GM19328 (cell line): ENCODE data around the gene GNPDA2.
"Not testable (repeated sequence)": the region's sequence is repeated elsewhere in the genome, so short reads cannot be mapped to it uniquely, and the experiment has no call there.

Experiments used
- ATAC-seq: cut with Tn5 transposase; IDR thresholded peaks from one replicate; pipeline ENCODE4 v1.9.1; 2021; ENCODE audit warnings: mild to moderate bottlenecking, moderate library complexity; ENCODE audit not compliant: unreplicated experiment

The GNPDA2 gene

GRCh38 chr4:44726038-44726871 is at the start of gene GNPDA2:
GNPDA2 (minus strand) TSS chr4:44726556; CDS start chr4:44722207, 4,349 bp downstream.
- ATAC-seq, result peak; percentile 94

GRCh38 chr4:44772340-44772739 is 46.0 kb upstream of the GNPDA2 start:
- no peak for ATAC-seq

GRCh38 chr4:44771789-44772188 is 45.4 kb upstream of the GNPDA2 start:
- no peak for ATAC-seq

- ATAC-seq, result no peak
These were observed 40.1 kb upstream of the GNPDA2 start for GRCh38 chr4:44766453-44766852.

- ATAC-seq, result no peak
These were observed 38.8 kb upstream of the GNPDA2 start for GRCh38 chr4:44765116-44765515.

DNA sequence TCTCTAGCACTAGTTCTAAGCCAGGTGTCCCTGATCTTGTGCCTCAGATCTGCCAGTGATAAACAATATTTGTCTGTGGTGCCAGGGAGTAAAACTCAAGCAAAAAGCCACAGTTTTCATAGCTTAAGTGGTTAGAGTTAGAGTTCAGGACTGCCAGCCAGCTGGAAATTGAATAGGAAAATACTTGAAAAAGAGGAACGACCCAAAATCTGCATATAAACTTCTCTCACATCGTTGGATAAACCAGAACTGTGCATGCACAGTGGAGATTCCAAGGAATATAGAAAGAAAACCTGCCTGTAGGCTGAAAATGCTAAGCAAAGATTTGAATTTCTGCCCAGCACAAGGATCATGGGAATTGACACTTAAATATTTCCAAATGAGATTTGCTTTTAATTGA is 35.0 kb upstream of the GNPDA2 start:
- ATAC-seq, result no peak

DNA sequence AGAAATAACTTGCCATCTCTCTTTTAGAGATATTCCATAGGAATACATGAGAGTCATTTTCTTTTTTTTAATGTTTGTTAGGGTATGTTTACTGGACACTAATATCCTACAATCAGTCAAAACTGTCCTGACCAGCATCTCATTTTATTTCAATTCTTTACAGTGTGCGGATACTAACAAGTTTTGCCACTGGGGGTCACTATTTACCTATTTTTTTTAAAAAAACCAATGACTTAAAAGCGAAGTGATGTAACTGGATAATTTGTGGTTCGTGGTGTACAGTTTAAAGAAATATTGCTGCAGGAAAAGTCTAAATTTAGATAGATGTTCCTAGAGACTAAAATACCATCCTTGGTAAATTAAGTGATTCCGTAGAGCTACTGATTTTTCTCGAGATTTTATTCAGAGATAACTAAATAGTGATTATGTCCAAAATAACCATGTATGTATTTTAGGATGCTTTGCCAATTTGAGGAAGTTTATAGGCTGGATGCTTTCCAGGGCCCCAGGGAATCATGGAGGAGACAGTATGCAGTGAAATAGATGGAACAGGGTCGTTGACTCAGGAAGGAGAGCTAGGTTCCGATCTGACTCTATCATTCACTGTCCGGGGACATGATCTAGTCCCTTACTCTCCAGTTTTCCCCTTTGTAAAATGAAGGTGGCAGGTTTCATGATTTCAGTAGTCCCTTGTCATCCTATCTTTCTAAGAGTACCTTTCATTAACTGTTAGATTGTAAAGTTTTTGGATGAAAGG is 34.0 kb upstream of the GNPDA2 start:
- ATAC-seq, result no peak

GRCh38 chr4:44756559-44756958 is 30.2 kb upstream of the GNPDA2 start:
- no peak for ATAC-seq

DNA sequence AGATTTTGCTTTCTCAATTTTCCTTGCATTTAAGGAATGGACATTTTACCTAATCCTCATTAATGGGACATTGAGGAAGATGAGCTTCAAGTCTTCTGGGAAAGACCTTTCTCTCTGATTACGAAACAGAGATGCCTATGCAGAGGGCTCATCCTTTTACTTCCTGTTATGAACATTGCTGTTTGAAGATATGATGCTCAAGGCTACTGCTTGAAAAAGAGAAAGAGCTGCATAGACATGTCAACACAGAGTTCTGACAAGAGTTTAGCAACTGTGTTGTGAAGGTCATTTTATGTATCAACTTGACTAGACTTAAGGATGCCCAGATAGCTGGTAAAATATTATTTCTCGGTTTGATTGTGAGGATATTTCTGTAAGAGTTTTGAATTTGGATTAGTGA is 13.8 kb upstream of the GNPDA2 start:
- no peak for ATAC-seq

DNA sequence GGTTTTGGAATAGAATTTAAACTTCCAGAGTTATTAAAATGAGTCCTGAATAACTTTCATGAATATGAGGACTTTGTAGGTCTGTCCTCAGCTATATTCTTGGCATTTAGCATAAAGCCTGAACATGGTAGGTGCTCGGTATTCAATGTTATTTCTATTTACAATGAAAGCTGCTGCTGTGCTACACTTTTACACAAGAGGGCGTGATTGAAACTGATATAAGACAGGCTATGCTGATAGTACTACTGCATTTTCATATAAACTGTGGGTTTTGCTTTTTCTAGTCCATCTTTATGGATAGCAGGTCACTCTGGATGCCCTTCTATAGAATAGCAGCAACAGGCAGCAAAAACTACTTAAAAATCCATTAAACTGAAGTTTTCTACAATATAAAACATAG is 12.3 kb upstream of the GNPDA2 start:
- ATAC-seq, result no peak

DNA sequence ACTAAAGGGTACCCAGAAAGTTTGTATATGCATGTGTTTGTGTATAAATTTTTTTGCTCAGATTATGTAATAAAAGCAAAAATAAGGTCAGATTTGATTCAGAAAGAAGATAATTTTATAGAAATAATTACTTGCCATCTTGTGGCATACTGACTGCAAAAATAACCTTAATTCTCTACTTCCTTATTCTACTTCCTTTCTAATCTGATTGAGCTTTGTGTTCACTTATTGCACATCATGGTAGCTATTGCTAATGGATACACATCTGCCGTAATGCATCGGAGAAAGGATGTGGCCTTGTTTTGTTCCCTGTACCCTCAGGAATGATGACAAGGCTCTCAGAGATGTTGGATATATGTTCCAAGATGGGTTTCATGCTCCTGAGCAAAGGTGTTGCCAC is 10.5 kb upstream of the GNPDA2 start:
- no peak for ATAC-seq

DNA sequence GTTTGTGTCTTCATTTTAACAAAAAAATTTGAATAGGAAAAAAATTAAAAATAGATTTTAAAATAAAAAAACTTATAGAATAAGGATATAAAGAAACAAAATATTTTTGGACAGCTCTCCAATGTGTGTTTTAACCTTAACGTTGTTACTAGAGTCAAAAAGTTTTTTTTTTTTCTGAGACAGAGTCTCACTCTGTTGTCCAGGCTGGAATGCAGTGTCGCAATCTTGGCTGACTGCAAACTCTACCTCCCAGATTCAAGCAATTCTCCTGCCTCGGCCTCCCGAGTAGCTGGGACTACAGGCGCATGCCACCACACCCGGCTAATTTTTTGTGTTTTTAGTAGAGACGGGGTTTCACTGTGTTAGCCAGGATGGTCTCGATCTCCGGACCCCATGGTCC is 2.3 kb upstream of the GNPDA2 start:
- ATAC-seq, result not testable (repeated sequence)

- ATAC-seq, result no peak
These were observed 1.1 kb upstream of the GNPDA2 start for GRCh38 chr4:44727471-44727870.

DNA sequence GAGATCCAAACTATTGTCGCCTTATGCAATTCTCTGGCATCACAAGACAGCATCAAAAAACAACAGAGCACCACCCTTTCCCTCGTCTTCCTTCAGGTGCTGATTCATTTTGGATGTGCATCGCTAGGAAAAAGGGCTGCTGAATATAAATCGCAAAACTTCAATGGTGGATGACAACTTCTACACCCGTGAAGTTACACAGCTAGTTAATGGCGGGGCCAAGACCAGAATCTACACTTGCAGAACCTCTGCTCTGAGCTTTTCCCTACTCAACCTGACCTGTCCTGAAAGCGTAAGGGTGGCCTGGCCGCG is 674 bp downstream of the GNPDA2 start:
- no peak for ATAC-seq

DNA sequence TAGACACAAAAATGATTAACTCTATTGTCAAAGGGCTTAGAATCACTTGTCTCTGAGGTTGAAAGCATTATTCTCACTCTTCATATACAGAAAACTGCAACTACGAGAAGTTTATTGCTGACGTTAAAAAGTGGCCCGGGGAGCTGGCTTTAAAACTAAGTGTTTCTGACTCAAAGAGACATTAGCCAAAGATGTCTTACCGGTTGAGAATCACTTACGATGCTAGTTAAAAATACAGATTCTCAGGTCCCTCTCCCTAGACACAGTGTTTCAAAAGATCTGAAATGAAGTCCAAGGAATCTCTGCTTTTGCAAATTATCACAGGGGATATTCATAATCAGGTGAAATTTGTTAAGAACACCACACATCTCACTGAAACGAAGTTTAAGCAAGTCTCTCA is 1.2 kb downstream of the GNPDA2 start:
- ATAC-seq, result no peak

- no peak for ATAC-seq
These were observed 4.4 kb downstream of the GNPDA2 start for GRCh38 chr4:44722001-44722400.

DNA sequence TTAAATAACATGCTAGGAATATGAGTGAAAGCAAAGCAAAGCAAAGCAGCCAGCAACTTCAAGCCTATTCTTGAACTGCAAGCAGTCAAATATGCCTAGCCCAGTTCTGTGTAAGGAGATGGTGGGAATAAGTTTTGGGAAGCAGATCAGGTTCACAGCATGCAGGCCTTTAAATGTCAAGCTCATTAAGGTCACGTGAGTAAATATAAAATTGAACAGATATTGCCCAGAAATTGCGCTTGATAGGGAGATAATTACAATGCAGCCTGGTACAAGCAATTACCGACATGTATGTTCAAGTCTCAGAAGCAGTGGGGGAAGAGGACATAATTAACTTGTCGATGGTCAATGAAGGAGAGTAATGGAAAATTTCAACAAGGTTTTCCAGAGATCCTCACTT is 6.0 kb downstream of the GNPDA2 start:
- no peak for ATAC-seq

GRCh38 chr4:44716597-44716996 is 9.8 kb downstream of the GNPDA2 start:
- no peak for ATAC-seq

GRCh38 chr4:44713125-44713524 is 13.2 kb downstream of the GNPDA2 start:
- ATAC-seq, result no peak

DNA sequence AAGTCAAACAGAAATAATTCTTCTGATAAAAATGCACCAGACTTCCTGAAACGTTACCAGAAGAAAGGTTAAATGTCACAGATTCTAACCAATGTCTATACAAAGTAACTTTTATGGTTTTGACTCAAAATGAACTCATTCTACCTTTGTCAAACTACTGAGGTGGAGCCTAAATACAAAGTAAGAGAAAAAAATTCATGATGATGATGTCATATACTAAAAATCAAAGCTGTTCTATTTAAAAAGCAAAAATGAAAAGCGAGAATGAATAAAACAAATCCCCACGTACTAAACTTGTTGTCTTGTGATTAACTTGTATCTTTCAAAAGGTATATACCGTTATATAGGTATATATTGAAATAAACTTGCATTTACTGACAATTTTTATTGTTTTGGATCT is 21.7 kb downstream of the GNPDA2 start:
- no peak for ATAC-seq

- no peak for ATAC-seq
These were observed 25.3 kb downstream of the GNPDA2 start for GRCh38 chr4:44701037-44701436.

DNA sequence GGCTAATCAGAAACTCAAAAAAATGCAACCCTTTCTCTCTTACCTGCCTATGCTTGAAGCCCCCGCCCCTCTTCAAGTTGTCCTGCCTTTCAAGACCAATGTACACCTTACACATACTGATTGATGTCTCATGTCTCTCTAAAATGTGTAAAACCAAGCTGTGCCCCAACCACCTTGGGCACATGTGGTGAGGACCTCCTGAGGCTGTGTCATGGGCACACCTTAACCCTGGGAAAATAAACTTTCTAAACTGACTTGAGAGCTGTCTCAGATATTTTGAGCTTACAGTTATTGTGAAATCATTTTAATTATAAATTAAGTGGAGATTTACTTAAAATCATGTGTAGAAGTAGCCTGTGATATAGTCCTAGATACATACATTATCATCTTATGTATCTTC is 25.9 kb downstream of the GNPDA2 start:
- ATAC-seq, result no peak
